GM12891 (cell line): ENCODE measurements around the gene TGFBR3.

Experiments
- DNase-seq: peaks from one replicate; pipeline ENCODE4 v3.0.0; 2011; ENCODE audit warnings: low spot score; ENCODE audit not compliant: insufficient read length
- FAIRE-seq: peaks from 2 replicates; lab custom pipeline; 2011; peaks lifted over from hg19 to GRCh38; lab: Jason Lieb, UNC
- PAX5 ChIP-seq: IDR thresholded peaks from 2 replicates; pipeline ENCODE4 v1.6.1; 2011; ENCODE audit warnings: low read length, moderate library complexity, mild to moderate bottlenecking; ENCODE audit not compliant: insufficient read depth, severe bottlenecking
- POLR2A ChIP-seq: IDR thresholded peaks from 2 replicates; pipeline ENCODE4 v1.6.1; 2011; ENCODE audit warnings: low read depth, low read length, control low read depth
- POLR2AphosphoS5 ChIP-seq: IDR thresholded peaks from 2 replicates; pipeline ENCODE4 v1.6.1; 2011; ENCODE audit warnings: low read depth, low read length, control low read depth
- POU2F2 ChIP-seq: IDR thresholded peaks from 2 replicates; pipeline ENCODE4 v1.6.1; 2011; ENCODE audit warnings: low read depth, mild to moderate bottlenecking, control low read depth, low read length, moderate library complexity
- SPI1 ChIP-seq: IDR thresholded peaks from 2 replicates; pipeline ENCODE4 v1.6.1; 2011; ENCODE audit warnings: low read depth, low read length, control low read depth
- TAF1 ChIP-seq: IDR thresholded peaks from 2 replicates; pipeline ENCODE4 v1.6.1; 2011; ENCODE audit warnings: low read depth, low read length, control low read depth

The TGFBR3 gene

GRCh38 chr1:91796390-91796654 lies 89.6 kb downstream of the TGFBR3 start:
- TF ChIP-seq POLR2A (no peak), POLR2AphosphoS5 (no peak)
- no peak for DNase-seq
- no peak for FAIRE-seq

- FAIRE-seq (no peak), DNase-seq (no peak)
- TF ChIP-seq PAX5, result no peak
- TF ChIP-seq TAF1, result no peak
- TF ChIP-seq POLR2A, result no peak
- TF ChIP-seq POLR2AphosphoS5, result no peak
- TF ChIP-seq SPI1, result no peak
- no peak for TF ChIP-seq POU2F2
Observed at GRCh38 chr1:91795591-91796389, 90.2 kb downstream of the TGFBR3 start.

- FAIRE-seq (no peak), DNase-seq (no peak)
- TF ChIP-seq POLR2AphosphoS5, result no peak
- TF ChIP-seq PAX5, result no peak
- no peak for TF ChIP-seq POU2F2
- no peak for TF ChIP-seq SPI1
- no peak for TF ChIP-seq POLR2A
- no peak for TF ChIP-seq TAF1
Observed at GRCh38 chr1:91793877-91794276, 92.1 kb downstream of the TGFBR3 start.

GRCh38 chr1:91793189-91793588 lies 92.8 kb downstream of the TGFBR3 start:
- TF ChIP-seq PAX5 (no peak), POLR2A (no peak), POLR2AphosphoS5 (no peak), TAF1 (no peak), POU2F2 (no peak), SPI1 (no peak)
- DNase-seq (no peak), FAIRE-seq (no peak)

- FAIRE-seq, result no peak
- TF ChIP-seq SPI1 (no peak), POLR2AphosphoS5 (no peak), TAF1 (no peak), PAX5 (no peak), POLR2A (no peak), POU2F2 (no peak)
- DNase-seq, result no peak
Observed at GRCh38 chr1:91792489-91793071, 93.4 kb downstream of the TGFBR3 start.

- no peak for TF ChIP-seq POU2F2
- no peak for TF ChIP-seq PAX5
- TF ChIP-seq POLR2A, result no peak
- no peak for TF ChIP-seq SPI1
- no peak for TF ChIP-seq POLR2AphosphoS5
- TF ChIP-seq TAF1, result no peak
- FAIRE-seq (peak; percentile 16), DNase-seq (no peak)
Observed at GRCh38 chr1:91791691-91792488, 94.1 kb downstream of the TGFBR3 start.

- no peak for DNase-seq
- TF ChIP-seq PAX5, result no peak
- no peak for TF ChIP-seq POLR2AphosphoS5
- TF ChIP-seq POU2F2, result no peak
- no peak for TF ChIP-seq TAF1
- no peak for TF ChIP-seq POLR2A
- no peak for TF ChIP-seq SPI1
- no peak for FAIRE-seq
Observed at GRCh38 chr1:91791103-91791502, 94.8 kb downstream of the TGFBR3 start.

GRCh38 chr1:91790392-91790791 lies 95.6 kb downstream of the TGFBR3 start:
- no peak for DNase-seq
- TF ChIP-seq POU2F2 (no peak), TAF1 (no peak), SPI1 (no peak), PAX5 (no peak), POLR2AphosphoS5 (no peak), POLR2A (no peak)
- no peak for FAIRE-seq

GRCh38 chr1:91789273-91789997 lies 96.5 kb downstream of the TGFBR3 start:
- DNase-seq (no peak), FAIRE-seq (no peak)
- TF ChIP-seq PAX5 (no peak), POU2F2 (no peak), POLR2AphosphoS5 (no peak), SPI1 (no peak)
